Naive thymus-derived CD4-positive, alpha-beta T cell (primary cell): ENCODE data around the gene ACTR1B. TPM values are rescaled to one million over a fixed set of nuclear protein-coding genes. Genes with fewer than 3 reads are reported as not detected.

Experiments
- ATAC-seq: fragments of 150-1000 bp; cut with Tn5 transposase; 2 replicates; pipeline ENCODE4 v1.10.0; 2021; ENCODE audit warnings: mild to moderate bottlenecking, moderate library complexity
- CTCF ChIA-PET: fragments of 350-600 bp; sonication (Branson Sonifier 250); formaldehyde crosslinking; loops from one replicate; lab custom pipeline; 2021; ENCODE audit warnings: antibody characterized with exemption; lab: Charles Lee
- POLR2A ChIA-PET: fragments of 350-600 bp; sonication (Branson Sonifier 250); formaldehyde crosslinking; loops from one replicate; lab custom pipeline; 2021; ENCODE audit warnings: antibody characterized with exemption, inconsistent platforms; lab: Charles Lee
- DNase-seq, 9 donors: peaks; one replicate each; pipeline versions ENCODE4 v3.0.0 to v3.0.0-alpha.2; 2020 to 2022; ENCODE audit warnings: mixed read lengths in 1 of 9
- H3K27ac ChIP-seq: one replicate; pipeline ENCODE4 v1.7.0; 2013; ENCODE audit warnings: mild to moderate bottlenecking, low read depth, low read length, moderate library complexity
- H3K27me3 ChIP-seq, 2 donors: one replicate each; pipeline ENCODE4 v1.7.0; 2013; ENCODE audit warnings: low read length in 2 of 2, mild to moderate bottlenecking in 2 of 2, moderate library complexity in 2 of 2; ENCODE audit not compliant: control insufficient read depth in 2 of 2, insufficient read depth in 2 of 2
- H3K36me3 ChIP-seq, 3 experiments: 1 replicate in 2 of 3; 2 replicates in 1 of 3; pipeline ENCODE4 v1.7.0; 2013; ENCODE audit warnings: low read length in 3 of 3, mild to moderate bottlenecking in 3 of 3, moderate library complexity in 1 of 3; ENCODE audit not compliant: insufficient read depth in 3 of 3, control insufficient read depth in 2 of 3
- H3K4me1 ChIP-seq, 2 donors: one replicate each; pipeline ENCODE4 v1.7.0; 2013; ENCODE audit warnings: low read length in 2 of 2, mild to moderate bottlenecking in 2 of 2, moderate library complexity in 1 of 2; ENCODE audit not compliant: control insufficient read depth in 2 of 2, insufficient read depth in 2 of 2
- H3K4me3 ChIP-seq: 2 replicates; pipeline ENCODE4 v1.7.0; 2013; ENCODE audit warnings: mild to moderate bottlenecking, low read length
- H3K9me3 ChIP-seq, 3 experiments: 1 replicate in 2 of 3; 2 replicates in 1 of 3; pipeline ENCODE4 v1.7.0; 2013; ENCODE audit warnings: low read length in 3 of 3; ENCODE audit not compliant: control insufficient read depth in 2 of 3
- H3K27ac Mint-ChIP-seq, 9 donors: one replicate each; pipeline ENCODE4 v1.8.0; 2020 to 2022; ENCODE audit warnings: mixed read lengths in 9 of 9, mild to moderate bottlenecking in 8 of 9, moderate library complexity in 5 of 9, inconsistent platforms in 2 of 9
- H3K27me3 Mint-ChIP-seq, 5 donors: one replicate each; pipeline ENCODE4 v1.8.0; 2021 to 2022; ENCODE audit warnings: mixed read lengths in 5 of 5, mild to moderate bottlenecking in 1 of 5
- H3K36me3 Mint-ChIP-seq, 5 donors: one replicate each; pipeline ENCODE4 v1.8.0; 2020 to 2022; ENCODE audit warnings: mixed read lengths in 5 of 5, mild to moderate bottlenecking in 3 of 5, inconsistent platforms in 1 of 5
- H3K4me1 Mint-ChIP-seq, 7 donors: one replicate each; pipeline ENCODE4 v1.8.0; 2020 to 2022; ENCODE audit warnings: mixed read lengths in 7 of 7, mild to moderate bottlenecking in 3 of 7, inconsistent platforms in 1 of 7
- H3K4me3 Mint-ChIP-seq, 10 donors: one replicate each; pipeline ENCODE4 v1.8.0; 2020 to 2022; ENCODE audit warnings: mild to moderate bottlenecking in 10 of 10, mixed read lengths in 10 of 10, moderate library complexity in 6 of 10, inconsistent platforms in 2 of 10
- H3K9me3 Mint-ChIP-seq, 11 donors: one replicate each; pipeline ENCODE4 v1.8.0; 2020 to 2022; ENCODE audit warnings: mixed read lengths in 11 of 11, mild to moderate bottlenecking in 4 of 11, inconsistent platforms in 1 of 11, moderate library complexity in 1 of 11
- intact Hi-C, 2 donors: fragments of 100-400 bp; cut with micrococcal nuclease; formaldehyde crosslinking; loops; one replicate each; pipeline ENCODE4 v1.15.1; 2023
- polyA plus RNA-seq, 2 donors: library from polyadenylated mRNA; unstranded; fragments of 300-500 nt; fragmentation: Illumina TruSeq; gene quantifications; one replicate each; pipeline ENCODE4 v1.2.3, GENCODE V29; 2021
- total RNA-seq, 6 experiments: library from RNA in 5 of 6; stranded (reverse) in 5 of 6; gene quantifications; 1 replicate in 5 of 6; 2 replicates in 1 of 6; pipeline ENCODE4 v1.2.3 and lab custom pipeline; 2021 to 2026

ACTR1B gene
- total and polyA plus RNA-seq, 7 experiments from 2014 or later, result 13.2 to 95.5 (median 89.1) TPM

DNA sequence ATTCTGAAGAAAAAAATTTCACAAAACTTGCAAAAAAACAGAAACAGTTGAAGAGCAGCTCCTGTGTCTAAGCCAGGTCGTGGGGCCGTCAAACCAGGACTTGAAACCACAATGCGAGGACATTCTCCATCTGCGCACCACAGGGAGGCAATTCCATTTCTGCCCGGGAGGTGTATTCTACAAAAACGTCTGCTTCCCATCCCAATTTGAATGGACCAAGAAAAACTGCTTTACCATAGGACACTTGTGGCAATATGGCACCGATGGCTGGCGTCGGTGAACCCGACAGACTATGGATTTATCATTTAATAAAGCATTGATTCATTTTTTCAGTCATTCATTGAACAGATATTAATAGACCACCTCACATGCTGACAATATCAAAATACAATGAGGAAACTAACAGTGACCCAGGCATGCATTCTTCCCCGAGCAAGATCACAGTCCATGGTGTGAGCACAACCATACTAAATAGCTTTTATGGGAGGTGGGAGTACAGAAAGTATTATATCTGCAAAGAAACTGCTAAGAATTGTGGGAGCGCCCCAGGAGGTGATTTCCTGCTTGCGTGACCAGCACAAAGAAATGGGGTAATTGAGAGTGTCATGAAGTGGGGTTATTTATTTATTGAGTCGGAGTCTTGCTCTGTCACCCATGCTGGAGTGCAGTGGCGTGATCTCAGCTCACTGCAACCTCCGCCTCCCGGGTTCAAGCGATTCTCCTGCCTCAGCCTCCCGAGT is 39.1 kb upstream of the ACTR1B start:
- POLR2A ChIA-PET, result no interaction called here
- intact Hi-C loops, result no loop called here
- no peak overlapping the region for H3K27ac ChIP-seq
- H3K9me3 Mint-ChIP-seq, result no peaks in the 10 kb centered on the region
- no peaks in the 10 kb centered on the region for H3K36me3 ChIP-seq
- peaks cover 0 to 6% (median 0%) of the 10 kb centered on the region in 5 donors for H3K27me3 Mint-ChIP-seq
- H3K9me3 ChIP-seq, result no peaks in the 10 kb centered on the region
- H3K27ac Mint-ChIP-seq, result no peak overlapping the region
- no peaks in the 10 kb centered on the region for H3K4me1 ChIP-seq
- no peak overlapping the region for H3K4me3 Mint-ChIP-seq
- H3K4me1 Mint-ChIP-seq, result peaks cover 4 to 7% (median 7%) of the 10 kb centered on the region in 7 donors
- ATAC-seq (no peak), DNase-seq (no peak)
- no peaks in the 10 kb centered on the region for H3K36me3 Mint-ChIP-seq
- CTCF ChIA-PET, result interaction anchor here (1.5 to 1.9 kb wide), 3 partner anchors 10 to 44 kb away, joined by 4 to 5 read pairs (median 4); partner anchors contain the start of gene ZAP70
- no peaks in the 10 kb centered on the region for H3K27me3 ChIP-seq
- no peak overlapping the region for H3K4me3 ChIP-seq

DNA sequence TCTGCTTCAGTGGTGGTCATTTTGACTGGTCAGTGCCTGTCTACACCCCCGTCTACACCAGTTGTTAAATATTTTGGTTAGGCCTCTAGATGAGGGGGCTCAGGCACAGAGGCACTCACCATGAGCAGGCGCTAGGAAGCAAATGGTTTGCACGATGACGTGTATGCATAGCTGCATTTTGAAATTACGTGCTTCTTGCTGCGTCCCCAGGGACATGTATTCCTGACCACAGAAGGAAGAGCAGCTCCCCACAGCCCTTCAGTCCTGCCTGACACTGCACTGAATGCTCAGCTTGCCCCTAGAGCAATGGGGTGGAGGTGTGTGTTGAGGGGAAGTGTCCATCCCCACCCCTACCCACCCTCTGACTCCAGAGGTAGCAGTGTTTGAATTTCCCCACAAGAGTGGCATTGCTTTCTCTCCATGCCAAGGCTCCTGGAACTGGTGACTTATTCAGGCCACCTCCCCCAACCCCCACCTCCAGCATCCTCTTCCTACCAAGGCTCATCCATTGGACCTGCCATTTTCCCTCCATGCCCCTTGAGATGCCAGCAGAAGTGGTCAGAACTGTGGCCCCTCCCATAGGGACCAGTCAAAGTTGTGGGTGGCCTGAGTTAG is 38.1 kb upstream of the ACTR1B start:
- DNase-seq (no peak), ATAC-seq (no peak)
- intact Hi-C loops, result no loop called here
- Histone ChIP-seq H3K27ac (no peak overlapping the region), H3K27me3 (no peaks in the 10 kb centered on the region), H3K4me3 (no peak overlapping the region), H3K4me1 (no peaks in the 10 kb centered on the region), H3K9me3 (no peaks in the 10 kb centered on the region), H3K36me3 (no peaks in the 10 kb centered on the region)
- Mint-ChIP-seq H3K27me3 (peaks cover 0 to 6% (median 0%) of the 10 kb centered on the region in 5 donors), H3K36me3 (no peaks in the 10 kb centered on the region), H3K4me1 (peaks cover 4 to 12% (median 11%) of the 10 kb centered on the region in 7 donors), H3K27ac (no peak overlapping the region), H3K4me3 (no peak overlapping the region), H3K9me3 (no peaks in the 10 kb centered on the region)
- ChIA-PET CTCF (interaction anchor here (0.7 to 2.6 kb wide), 6 partner anchors 11 to 111 kb away, joined by 3 to 22 read pairs (median 4); no protein-coding TSS in a partner anchor), POLR2A (no interaction called here)

DNA sequence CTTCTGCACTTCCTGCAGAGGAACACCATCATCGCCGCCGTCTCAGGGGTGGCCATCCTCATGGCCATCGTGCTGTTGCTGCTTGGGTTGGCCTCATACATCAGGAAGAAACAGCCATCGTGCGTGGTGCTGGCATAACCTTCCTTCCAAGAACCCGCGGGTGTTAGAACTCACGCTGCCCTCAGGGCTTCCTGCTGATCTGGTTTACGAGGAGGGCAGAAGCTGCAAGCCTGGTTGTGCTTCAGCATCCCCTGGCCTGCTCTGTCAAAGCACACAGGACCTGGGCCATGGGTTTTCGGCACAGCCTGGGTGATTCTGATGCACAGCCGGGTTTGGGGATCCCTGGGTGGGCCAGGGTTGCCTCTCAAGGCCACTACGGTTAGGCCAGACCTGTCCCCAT is 37.3 kb upstream of the ACTR1B start:
- DNase-seq, result no peak
- H3K4me1 Mint-ChIP-seq, result peaks cover 4 to 16% (median 13%) of the 10 kb centered on the region in 7 donors
- Histone ChIP-seq H3K4me1 (no peaks in the 10 kb centered on the region), H3K27me3 (no peaks in the 10 kb centered on the region), H3K9me3 (no peaks in the 10 kb centered on the region), H3K36me3 (no peaks in the 10 kb centered on the region), H3K4me3 (no peak overlapping the region), H3K27ac (no peak overlapping the region)
- no peak for ATAC-seq
- ChIA-PET CTCF (interaction anchor here (1.1 to 2.6 kb wide), 6 partner anchors 17 to 110 kb away, joined by 3 to 22 read pairs (median 5); partner anchors contain the start of gene ACTR1B), POLR2A (interaction anchor here (0.6 kb wide), 1 partner anchor 26 kb away, joined by 4 read pairs; no protein-coding TSS in a partner anchor)
- peaks cover 0 to 6% (median 0%) of the 10 kb centered on the region in 5 donors for H3K27me3 Mint-ChIP-seq
- H3K9me3 Mint-ChIP-seq, result no peaks in the 10 kb centered on the region
- intact Hi-C loops, result no loop called here
- H3K27ac Mint-ChIP-seq, result no peak overlapping the region
- no peaks in the 10 kb centered on the region for H3K36me3 Mint-ChIP-seq
- H3K4me3 Mint-ChIP-seq, result no peak overlapping the region

DNA sequence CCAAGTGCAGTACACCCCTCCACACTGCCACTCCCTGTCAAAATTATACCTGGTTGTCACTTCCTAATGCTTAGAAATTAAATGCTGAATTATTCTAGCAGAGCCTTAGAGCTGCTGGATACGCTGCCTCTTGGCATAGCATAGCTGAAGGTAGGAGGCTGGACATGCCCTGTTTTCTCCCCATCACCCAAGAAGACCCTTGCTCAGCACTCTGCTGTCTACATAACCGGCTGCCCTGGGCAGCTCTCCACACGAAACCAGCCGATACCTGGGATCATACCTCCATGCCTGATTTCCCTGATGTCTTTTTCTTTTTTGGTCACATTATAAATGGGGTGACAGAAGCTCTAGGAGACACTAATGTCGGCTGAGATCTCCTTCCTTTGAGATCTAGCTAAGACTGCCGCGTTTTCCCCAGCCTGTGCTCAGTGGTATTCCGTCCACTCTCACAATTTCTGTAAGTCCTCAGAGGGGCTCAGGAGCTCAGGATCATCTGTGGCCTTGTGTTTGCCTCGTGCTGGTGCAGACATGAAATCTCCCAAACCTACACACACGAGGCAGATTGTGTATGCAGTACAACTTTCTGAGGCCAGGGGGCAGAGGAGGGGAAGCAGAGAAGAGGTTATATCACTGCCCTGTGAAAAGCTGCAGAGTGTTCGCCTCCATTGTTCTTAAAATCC is 36.1 kb upstream of the ACTR1B start:
- Mint-ChIP-seq H3K27ac (peak overlapping the region in 4 of 9 donors; percentile 30 to 53 (median 44)), H3K9me3 (no peaks in the 10 kb centered on the region), H3K36me3 (no peaks in the 10 kb centered on the region), H3K4me3 (no peak overlapping the region), H3K4me1 (peaks cover 4 to 16% (median 13%) of the 10 kb centered on the region in 7 donors), H3K27me3 (peaks cover 0 to 6% (median 0%) of the 10 kb centered on the region in 5 donors)
- Histone ChIP-seq H3K36me3 (no peaks in the 10 kb centered on the region), H3K27me3 (no peaks in the 10 kb centered on the region), H3K4me1 (no peaks in the 10 kb centered on the region), H3K27ac (no peak overlapping the region), H3K4me3 (no peak overlapping the region), H3K9me3 (no peaks in the 10 kb centered on the region)
- CTCF ChIA-PET, result interaction anchor here (0.6 to 5.6 kb wide), 21 partner anchors 8 to 1286 kb away, joined by 3 to 72 read pairs (median 6); partner anchors contain the start of genes ACTR1B, ANKRD36B, COX5B and ZAP70
- intact Hi-C loops, result loop anchor here (1.0 kb wide), 2 partner anchors 48 to 685 kb away; no protein-coding TSS in a partner anchor
- POLR2A ChIA-PET, result interaction anchor here (0.8 to 1.5 kb wide), 5 partner anchors 10 to 109 kb away, joined by 3 to 8 read pairs (median 5); partner anchors contain the start of gene COX5B
- ATAC-seq (peak; percentile 81), DNase-seq (peak in 8 of 9 donors; percentile 33 to 69 (median 63))

DNA sequence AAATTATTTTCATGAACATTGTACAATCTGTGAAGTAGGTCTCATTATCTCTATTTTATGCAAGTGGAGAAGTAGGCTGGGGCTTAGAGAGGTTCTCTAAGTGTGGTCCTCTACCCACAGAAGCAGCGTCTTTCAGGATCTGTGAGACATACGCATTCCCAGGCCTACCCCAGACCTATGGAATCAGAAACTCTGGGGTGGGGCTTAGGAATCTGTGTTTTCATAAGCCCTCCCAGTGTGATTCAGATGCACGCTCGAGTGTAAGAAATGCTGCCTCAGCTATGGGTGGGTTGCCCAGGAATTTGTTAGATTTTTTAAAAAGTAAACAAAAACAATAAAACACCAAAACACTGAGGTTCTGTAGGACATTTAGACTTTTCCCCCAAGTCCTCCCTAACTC is 34.7 kb upstream of the ACTR1B start:
- Histone ChIP-seq H3K4me1 (no peaks in the 10 kb centered on the region), H3K4me3 (no peak overlapping the region), H3K36me3 (no peaks in the 10 kb centered on the region), H3K27me3 (no peaks in the 10 kb centered on the region), H3K27ac (no peak overlapping the region), H3K9me3 (no peaks in the 10 kb centered on the region)
- Mint-ChIP-seq H3K36me3 (no peaks in the 10 kb centered on the region), H3K27me3 (peaks cover 0 to 6% (median 0%) of the 10 kb centered on the region in 5 donors), H3K4me3 (no peak overlapping the region), H3K9me3 (no peaks in the 10 kb centered on the region), H3K27ac (no peak overlapping the region), H3K4me1 (peaks cover 4 to 16% (median 13%) of the 10 kb centered on the region in 7 donors)
- no peak for ATAC-seq
- intact Hi-C loops, result no loop called here
- CTCF ChIA-PET, result interaction anchor here (0.6 to 5.6 kb wide), 15 partner anchors 13 to 108 kb away, joined by 3 to 72 read pairs (median 6); partner anchors contain the start of genes ACTR1B, ANKRD36B, COX5B and ZAP70
- no peak for DNase-seq
- POLR2A ChIA-PET, result interaction anchor here (1.2 to 3.0 kb wide), 5 partner anchors 16 to 108 kb away, joined by 4 to 29 read pairs (median 6); partner anchors contain the start of genes ANKRD36B, COX5B and ZAP70
